Measurements from ENCODE around the gene TJP3.

The TJP3 gene

GRCh38 chr19:3697094-3697493 lies 11.1 kb upstream of the TJP3 start:
- H3K4me3 ChIP-seq (ENCODE audit: low read depth, low read length): no peak overlapping the region
- no peak for DNase-seq (ENCODE audit: low read depth)
- TF ChIP-seq, protein P1, sequence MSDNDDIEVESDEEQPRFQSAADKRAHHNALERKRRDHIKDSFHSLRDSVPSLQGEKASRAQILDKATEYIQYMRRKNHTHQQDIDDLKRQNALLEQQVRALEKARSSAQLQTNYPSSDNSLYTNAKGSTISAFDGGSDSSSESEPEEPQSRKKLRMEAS (IDR thresholded peaks at IDR 0.05; ENCODE audit: low read depth, low read length): no peak
- TF ChIP-seq POLR2A (IDR thresholded peaks at IDR 0.05; ENCODE audit: extremely low read depth, insufficient read length) (no peak), MYC (IDR thresholded peaks at IDR 0.05; ENCODE audit: low read depth, low read length) (no peak)
- TF ChIP-seq, protein P2, sequence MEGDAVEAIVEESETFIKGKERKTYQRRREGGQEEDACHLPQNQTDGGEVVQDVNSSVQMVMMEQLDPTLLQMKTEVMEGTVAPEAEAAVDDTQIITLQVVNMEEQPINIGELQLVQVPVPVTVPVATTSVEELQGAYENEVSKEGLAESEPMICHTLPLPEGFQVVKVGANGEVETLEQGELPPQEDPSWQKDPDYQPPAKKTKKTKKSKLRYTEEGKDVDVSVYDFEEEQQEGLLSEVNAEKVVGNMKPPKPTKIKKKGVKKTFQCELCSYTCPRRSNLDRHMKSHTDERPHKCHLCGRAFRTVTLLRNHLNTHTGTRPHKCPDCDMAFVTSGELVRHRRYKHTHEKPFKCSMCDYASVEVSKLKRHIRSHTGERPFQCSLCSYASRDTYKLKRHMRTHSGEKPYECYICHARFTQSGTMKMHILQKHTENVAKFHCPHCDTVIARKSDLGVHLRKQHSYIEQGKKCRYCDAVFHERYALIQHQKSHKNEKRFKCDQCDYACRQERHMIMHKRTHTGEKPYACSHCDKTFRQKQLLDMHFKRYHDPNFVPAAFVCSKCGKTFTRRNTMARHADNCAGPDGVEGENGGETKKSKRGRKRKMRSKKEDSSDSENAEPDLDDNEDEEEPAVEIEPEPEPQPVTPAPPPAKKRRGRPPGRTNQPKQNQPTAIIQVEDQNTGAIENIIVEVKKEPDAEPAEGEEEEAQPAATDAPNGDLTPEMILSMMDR (IDR thresholded peaks at IDR 0.05; ENCODE audit: low read depth, low read length): no peak

- H3K4me3 ChIP-seq (ENCODE audit: low read depth, low read length): no peak overlapping the region
- no peak for DNase-seq (ENCODE audit: low read depth)
- TF ChIP-seq, protein P1 (IDR thresholded peaks at IDR 0.05; ENCODE audit: low read depth, low read length): no peak
- no peak for TF ChIP-seq MYC (IDR thresholded peaks at IDR 0.05; ENCODE audit: low read depth, low read length)
- no peak for TF ChIP-seq POLR2A (IDR thresholded peaks at IDR 0.05; ENCODE audit: extremely low read depth, insufficient read length)
- TF ChIP-seq, protein P2 (IDR thresholded peaks at IDR 0.05; ENCODE audit: low read depth, low read length): no peak
Observed at GRCh38 chr19:3697671-3698385, 10.4 kb upstream of the TJP3 start.

DNA sequence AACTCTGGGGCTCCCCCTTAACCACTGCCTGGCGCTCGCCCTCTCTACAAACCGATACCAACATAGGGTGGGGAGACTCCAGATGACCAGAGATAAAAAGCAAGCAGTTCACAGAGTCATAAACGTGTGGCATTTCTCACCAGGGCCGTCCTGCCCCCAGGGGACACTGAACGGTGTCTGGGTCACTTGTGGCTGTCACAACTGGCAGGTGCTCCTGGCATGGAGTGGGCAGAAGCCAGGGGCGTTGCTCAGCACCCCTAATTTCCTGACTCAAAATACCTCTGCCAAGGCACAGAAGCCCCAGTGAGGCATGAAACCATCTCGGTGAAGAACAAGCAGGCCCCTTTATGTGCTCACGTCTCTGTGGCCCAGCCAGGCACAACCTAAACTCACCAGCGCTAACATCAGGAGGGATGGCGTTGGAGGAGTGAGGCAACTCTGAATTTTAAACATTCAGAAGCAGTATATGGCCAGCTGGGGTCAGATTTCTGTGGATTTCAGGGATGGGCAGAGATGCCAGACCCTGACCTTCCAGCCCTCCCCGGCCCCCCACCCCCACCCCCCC lies 9.7 kb upstream of the TJP3 start:
- TF ChIP-seq POLR2A (IDR thresholded peaks at IDR 0.05; ENCODE audit: extremely low read depth, insufficient read length): no peak
- no peak for DNase-seq (ENCODE audit: low read depth)
- H3K4me3 ChIP-seq (ENCODE audit: low read depth, low read length): no peak overlapping the region

DNA sequence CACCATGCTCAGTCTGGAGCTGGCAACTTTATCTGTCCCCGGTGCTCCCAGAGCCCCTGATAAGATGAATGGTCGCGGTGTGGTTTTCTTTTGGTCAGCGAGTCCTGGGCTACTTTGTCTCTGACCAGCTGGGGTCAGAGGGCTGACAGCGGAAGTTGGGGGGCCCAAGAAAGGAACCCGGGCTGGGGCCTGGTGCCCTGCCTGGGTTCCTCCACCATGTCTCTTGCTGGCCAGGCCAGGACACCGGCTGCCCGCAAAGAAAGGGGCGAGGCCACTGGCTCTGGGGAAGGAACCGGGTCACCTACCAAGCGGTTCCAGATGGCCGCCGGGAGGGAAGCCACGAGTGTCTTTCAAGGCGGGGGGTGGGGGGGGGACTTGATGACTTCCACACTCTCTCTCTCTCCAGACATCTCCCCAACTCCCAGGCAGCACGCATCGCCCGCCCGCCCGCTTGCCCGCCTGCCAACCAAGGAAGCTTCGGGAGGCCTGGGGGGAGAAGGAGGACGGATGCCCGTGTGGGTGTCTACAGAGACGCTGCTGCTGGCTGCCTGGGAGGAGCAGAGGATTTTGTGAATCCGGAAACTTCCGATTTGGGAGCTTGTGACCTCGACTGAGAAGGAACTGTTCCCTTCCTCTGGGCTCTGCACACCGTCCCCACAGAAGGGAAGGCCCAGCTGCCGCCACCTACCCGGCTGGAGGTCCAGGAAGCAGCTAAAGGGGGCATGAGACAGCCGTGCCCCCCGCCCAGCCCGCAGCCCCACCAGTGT lies 9.0 kb upstream of the TJP3 start:
- H3K4me3 ChIP-seq (ENCODE audit: low read depth, low read length): peak overlapping the region; percentile 49
- peak; percentile 32 for DNase-seq (ENCODE audit: low read depth)
- TF ChIP-seq POLR2A (IDR thresholded peaks at IDR 0.05; ENCODE audit: extremely low read depth, insufficient read length): no peak
- TF ChIP-seq, protein P1 (IDR thresholded peaks at IDR 0.05; ENCODE audit: low read depth, low read length): no peak
- TF ChIP-seq, protein P2 (IDR thresholded peaks at IDR 0.05; ENCODE audit: low read depth, low read length): no peak

DNA sequence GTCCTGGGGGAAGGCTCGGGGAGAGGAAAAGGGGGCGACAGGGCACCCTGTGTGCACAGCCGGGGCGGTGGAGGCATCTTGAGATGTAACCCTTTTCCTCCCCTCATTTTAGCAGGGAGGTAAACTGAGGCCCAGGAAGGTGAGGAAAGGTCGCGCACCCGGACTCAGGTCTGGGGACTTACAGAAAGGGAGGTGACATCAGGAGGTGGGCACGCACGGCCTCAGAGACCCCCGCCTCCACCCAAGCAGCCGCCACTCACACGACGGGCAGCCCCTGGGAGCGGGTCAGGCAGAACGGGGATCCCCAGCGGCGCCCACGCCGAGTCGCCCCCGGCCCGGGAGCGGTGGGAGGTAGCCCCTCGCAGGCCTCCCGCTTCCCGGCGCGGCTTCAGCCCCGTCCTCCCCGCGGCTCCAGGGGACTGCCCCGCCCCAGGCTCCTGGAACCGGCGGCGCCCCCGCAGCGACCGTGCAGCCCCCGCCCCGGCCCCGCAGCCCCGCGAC lies 8.4 kb upstream of the TJP3 start:
- no peak for TF ChIP-seq MYC (IDR thresholded peaks at IDR 0.05; ENCODE audit: low read depth, low read length)
- TF ChIP-seq, protein P1 (IDR thresholded peaks at IDR 0.05; ENCODE audit: low read depth, low read length): no peak
- TF ChIP-seq, protein P2 (IDR thresholded peaks at IDR 0.05; ENCODE audit: low read depth, low read length): no peak
- TF ChIP-seq POLR2A (IDR thresholded peaks at IDR 0.05; ENCODE audit: extremely low read depth, insufficient read length): no peak
- peak overlapping the region; percentile 49 for H3K4me3 ChIP-seq (ENCODE audit: low read depth, low read length)
- DNase-seq (ENCODE audit: low read depth): no peak
